ENCODE measurements around the gene RAE1.
"Not testable (repeated sequence)": the region's sequence is repeated elsewhere in the genome, so short reads cannot be mapped to it uniquely, and the experiment has no call there.

RAE1 gene

DNA sequence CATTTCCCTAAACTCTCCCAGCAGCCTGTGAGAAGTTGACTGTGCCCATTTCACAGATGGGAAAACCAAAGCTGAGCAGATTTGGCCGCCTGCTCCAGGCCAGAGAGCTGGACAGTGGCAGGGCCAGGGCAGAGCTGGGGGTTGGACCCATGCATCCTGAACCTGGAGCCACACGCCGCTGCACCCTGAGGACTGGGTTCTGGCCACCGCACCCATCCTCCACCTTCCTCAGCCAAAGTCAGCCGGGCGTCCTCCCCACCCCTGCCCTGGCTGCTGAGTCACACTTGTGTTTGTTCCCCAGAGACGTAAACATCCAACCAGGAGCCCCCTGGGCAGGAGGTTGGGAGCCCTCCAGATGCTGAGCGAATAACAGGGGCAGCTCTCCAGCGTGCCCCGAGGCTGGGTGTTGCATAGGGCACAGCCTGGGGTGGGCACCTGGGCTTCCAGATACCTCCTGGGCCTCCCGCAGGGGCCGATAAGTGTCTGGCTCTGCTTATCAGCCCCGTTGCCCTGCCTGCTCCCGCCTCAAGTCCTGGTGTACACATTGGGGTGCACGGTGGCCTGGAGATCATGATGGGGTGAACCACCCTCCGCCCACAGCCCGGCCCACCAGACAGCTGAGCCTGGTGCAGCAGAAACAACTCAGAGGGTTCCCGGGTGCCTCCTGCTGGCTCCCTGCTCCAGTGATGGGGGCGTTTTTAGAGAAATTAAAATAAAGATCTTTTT lies 64.0 kb downstream of the RAE1 start:
- Histone ChIP-seq H3K27me3 (ENCODE audit: control insufficient read depth in 2 of 2, insufficient read depth in 2 of 2, low read length in 2 of 2) (no peaks in the 10 kb centered on the region), H3K4me1 (ENCODE audit: control insufficient read depth in 2 of 2, insufficient read depth in 2 of 2, low read length in 2 of 2) (no peaks in the 10 kb centered on the region), H3K9me3 (ENCODE audit: control insufficient read depth in 2 of 2, low read length in 2 of 2) (no peaks in the 10 kb centered on the region), H3K9ac (ENCODE audit: low read depth in 1 of 2, low read length in 2 of 2) (no peak overlapping the region), H3K4me3 (ENCODE audit: low read length in 2 of 2) (no peak overlapping the region), H3K27ac (ENCODE audit: low read depth in 2 of 2, low read length in 2 of 2) (no peak overlapping the region), H3K36me3 (ENCODE audit: control insufficient read depth in 2 of 2, insufficient read depth in 2 of 2, low read length in 2 of 2) (peaks cover 0 to 5% of the 10 kb centered on the region in 2 donors)

DNA sequence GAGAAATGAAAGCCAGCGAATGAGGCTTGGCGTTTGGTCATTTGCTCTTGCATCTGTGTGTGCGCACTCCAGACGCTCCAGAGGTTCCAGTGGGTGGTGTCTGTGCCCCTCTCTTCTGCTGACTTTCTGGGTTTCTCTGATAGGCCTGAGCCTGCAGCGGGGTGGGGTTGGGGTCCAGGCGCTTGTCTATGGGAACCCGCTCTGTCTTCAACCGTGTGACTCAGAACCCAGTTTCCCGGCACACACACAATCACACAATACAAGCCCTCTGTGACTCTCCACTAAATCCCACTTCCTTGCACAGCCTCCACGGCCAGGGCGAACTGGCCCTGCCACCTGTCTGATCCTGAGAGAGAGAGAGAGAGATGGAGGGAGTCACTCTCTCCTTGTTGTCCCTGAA lies 64.7 kb downstream of the RAE1 start:
- Histone ChIP-seq H3K27ac (ENCODE audit: low read depth in 2 of 2, low read length in 2 of 2) (no peak overlapping the region), H3K4me1 (ENCODE audit: control insufficient read depth in 2 of 2, insufficient read depth in 2 of 2, low read length in 2 of 2) (no peaks in the 10 kb centered on the region), H3K9me3 (ENCODE audit: control insufficient read depth in 2 of 2, low read length in 2 of 2) (no peaks in the 10 kb centered on the region), H3K4me3 (ENCODE audit: low read length in 2 of 2) (no peak overlapping the region), H3K9ac (ENCODE audit: low read depth in 1 of 2, low read length in 2 of 2) (no peak overlapping the region), H3K27me3 (ENCODE audit: control insufficient read depth in 2 of 2, insufficient read depth in 2 of 2, low read length in 2 of 2) (no peaks in the 10 kb centered on the region), H3K36me3 (ENCODE audit: control insufficient read depth in 2 of 2, insufficient read depth in 2 of 2, low read length in 2 of 2) (no peaks in the 10 kb centered on the region)

DNA sequence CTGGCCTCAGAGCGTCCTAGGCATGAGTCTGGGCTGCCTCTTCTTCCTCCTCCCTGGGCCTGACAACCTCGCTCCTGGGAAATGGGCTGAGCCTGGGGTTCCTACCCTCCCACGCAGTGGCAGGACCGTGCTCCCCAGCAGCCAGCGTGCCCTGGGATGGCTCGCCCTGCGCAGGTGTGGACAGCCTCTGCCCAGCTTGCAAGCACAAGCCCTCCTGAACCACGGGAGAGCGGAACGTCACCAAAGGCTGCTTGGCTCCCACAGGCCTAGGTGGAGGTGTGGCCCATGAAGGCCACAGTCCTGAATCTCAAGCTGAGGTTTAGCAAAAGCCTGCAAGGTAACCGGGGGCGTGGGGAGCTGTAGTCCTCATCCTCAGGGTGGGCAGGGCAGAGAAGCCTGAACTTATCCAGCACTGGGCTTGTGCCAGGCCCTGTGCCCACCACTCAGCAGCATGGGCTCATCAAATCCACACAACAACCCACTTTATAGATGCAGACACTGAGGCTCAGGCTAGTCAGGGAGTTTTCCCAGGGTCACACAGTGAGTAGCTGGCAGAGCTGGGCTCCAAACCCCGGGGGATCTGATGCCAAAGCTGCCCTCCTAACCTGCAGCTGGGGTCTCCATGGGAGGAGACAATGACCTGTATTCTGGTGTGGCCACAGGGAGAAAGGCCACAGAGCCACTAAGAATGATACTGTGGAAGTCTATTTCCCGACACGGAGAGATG lies 65.4 kb downstream of the RAE1 start:
- H3K4me3 ChIP-seq (ENCODE audit: low read length in 2 of 2): no peak overlapping the region
- H3K27me3 ChIP-seq (ENCODE audit: control insufficient read depth in 2 of 2, insufficient read depth in 2 of 2, low read length in 2 of 2): no peaks in the 10 kb centered on the region
- H3K36me3 ChIP-seq (ENCODE audit: control insufficient read depth in 2 of 2, insufficient read depth in 2 of 2, low read length in 2 of 2): no peaks in the 10 kb centered on the region
- H3K27ac ChIP-seq (ENCODE audit: low read depth in 2 of 2, low read length in 2 of 2): no peak overlapping the region
- H3K9me3 ChIP-seq (ENCODE audit: control insufficient read depth in 2 of 2, low read length in 2 of 2): no peaks in the 10 kb centered on the region
- H3K4me1 ChIP-seq (ENCODE audit: control insufficient read depth in 2 of 2, insufficient read depth in 2 of 2, low read length in 2 of 2): no peaks in the 10 kb centered on the region
- no peak overlapping the region for H3K9ac ChIP-seq (ENCODE audit: low read depth in 1 of 2, low read length in 2 of 2)

DNA sequence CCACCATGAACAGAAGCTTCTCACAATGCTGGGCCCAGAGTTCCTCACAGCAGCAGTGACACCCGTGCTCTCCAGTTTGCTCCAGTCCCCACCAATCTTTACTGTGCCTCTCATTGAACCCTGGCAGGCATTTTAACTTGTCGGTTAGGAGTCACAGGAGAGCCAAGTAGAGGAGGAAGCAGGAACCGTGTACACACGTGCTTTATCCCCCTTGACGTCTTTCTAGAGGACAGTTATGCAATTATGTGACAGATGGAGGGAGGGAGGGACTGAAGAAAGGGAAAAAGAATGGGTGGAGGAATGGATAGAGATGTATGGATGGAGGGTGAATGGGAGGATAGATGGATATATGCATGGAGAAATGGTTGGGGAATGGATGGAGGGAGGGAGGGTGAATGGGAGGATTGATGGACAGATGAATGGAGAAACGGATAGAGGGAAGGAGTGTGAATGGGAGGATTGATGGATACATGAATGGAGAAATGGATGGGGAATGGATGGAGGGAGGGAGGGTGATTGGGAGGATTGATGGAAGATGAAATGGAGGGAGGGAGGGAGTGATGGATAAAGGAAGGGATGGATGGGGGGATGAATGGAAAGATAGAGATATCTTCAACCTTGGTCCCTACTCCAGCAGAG lies 66.1 kb downstream of the RAE1 start:
- Histone ChIP-seq H3K27ac (ENCODE audit: low read depth in 2 of 2, low read length in 2 of 2) (no peak overlapping the region), H3K27me3 (ENCODE audit: control insufficient read depth in 2 of 2, insufficient read depth in 2 of 2, low read length in 2 of 2) (no peaks in the 10 kb centered on the region), H3K9me3 (ENCODE audit: control insufficient read depth in 2 of 2, low read length in 2 of 2) (no peaks in the 10 kb centered on the region), H3K4me1 (ENCODE audit: control insufficient read depth in 2 of 2, insufficient read depth in 2 of 2, low read length in 2 of 2) (no peaks in the 10 kb centered on the region), H3K36me3 (ENCODE audit: control insufficient read depth in 2 of 2, insufficient read depth in 2 of 2, low read length in 2 of 2) (no peaks in the 10 kb centered on the region), H3K9ac (ENCODE audit: low read depth in 1 of 2, low read length in 2 of 2) (no peak overlapping the region), H3K4me3 (ENCODE audit: low read length in 2 of 2) (no peak overlapping the region)

DNA sequence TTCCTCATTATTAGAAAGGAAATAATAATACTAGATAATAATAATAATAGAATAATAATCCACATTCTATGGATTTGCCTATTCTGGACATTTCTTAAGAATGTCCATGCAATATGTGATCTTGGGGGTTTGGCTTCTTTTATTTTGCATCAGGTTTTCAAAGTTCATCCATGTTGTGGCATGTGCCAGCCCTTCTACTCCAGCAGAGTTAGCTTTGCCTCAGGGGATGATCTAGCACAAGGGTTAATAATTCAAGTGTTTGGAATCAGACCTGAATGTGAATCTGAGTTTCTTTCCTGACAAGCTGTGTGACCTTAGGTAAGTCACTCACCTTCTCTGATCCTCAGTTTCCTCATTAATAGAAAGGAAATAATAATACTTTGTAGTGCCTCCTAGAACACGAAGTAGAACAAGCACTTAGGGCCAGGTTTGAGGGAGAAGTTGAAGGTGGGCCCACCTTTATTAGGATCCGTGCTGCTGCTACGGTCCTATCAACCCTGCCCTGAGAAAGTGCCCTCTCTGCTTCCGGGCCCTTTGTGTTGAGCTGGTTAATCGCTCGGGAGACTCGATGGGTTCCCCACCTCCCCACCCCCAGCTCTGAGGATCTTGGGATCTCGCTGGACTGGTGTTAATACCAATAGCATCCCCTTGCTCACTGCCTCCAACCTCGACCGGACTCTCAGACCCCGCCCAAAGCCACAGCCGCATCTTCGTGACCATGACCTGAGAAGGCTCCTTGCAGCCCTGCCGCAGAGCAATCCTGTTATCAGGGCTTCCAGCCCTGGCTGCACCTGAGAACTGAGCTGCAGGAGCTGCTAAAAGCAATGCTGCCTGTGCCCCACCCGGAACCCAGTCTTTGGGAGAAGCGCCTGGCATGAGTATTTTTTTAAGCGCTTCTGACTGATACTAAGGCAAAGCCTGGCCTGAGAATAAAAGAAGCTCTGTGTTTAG lies 67.0 kb downstream of the RAE1 start:
- H3K9me3 ChIP-seq (ENCODE audit: control insufficient read depth in 2 of 2, low read length in 2 of 2): no peaks in the 10 kb centered on the region
- H3K4me3 ChIP-seq (ENCODE audit: low read length in 2 of 2): no peak overlapping the region
- no peaks in the 10 kb centered on the region for H3K27me3 ChIP-seq (ENCODE audit: control insufficient read depth in 2 of 2, insufficient read depth in 2 of 2, low read length in 2 of 2)
- no peaks in the 10 kb centered on the region for H3K4me1 ChIP-seq (ENCODE audit: control insufficient read depth in 2 of 2, insufficient read depth in 2 of 2, low read length in 2 of 2)
- H3K36me3 ChIP-seq (ENCODE audit: control insufficient read depth in 2 of 2, insufficient read depth in 2 of 2, low read length in 2 of 2): no peaks in the 10 kb centered on the region
- no peak overlapping the region for H3K27ac ChIP-seq (ENCODE audit: low read depth in 2 of 2, low read length in 2 of 2)
- H3K9ac ChIP-seq (ENCODE audit: low read depth in 1 of 2, low read length in 2 of 2): no peak overlapping the region

DNA sequence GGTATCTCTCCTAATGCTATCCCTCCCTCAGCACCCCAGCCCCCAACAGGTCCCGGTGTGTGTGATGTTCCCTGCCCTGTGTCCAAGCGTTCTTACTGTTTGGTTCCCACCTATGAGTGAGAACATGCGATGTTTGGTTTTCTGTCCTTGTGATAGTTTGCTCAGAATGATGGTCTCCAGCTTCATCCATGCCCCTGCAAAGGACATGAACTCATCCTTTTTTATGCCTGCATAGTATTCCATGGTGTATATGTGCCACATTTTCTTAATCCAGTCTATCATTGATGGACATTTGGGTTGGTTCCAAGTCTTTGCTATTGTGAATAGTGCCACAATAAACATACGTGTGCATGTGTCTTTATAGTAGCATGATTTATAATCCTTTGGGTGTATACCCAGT lies 68.4 kb downstream of the RAE1 start:
- H3K4me1 ChIP-seq (ENCODE audit: control insufficient read depth in 2 of 2, insufficient read depth in 2 of 2, low read length in 2 of 2); H3K4me3 ChIP-seq (ENCODE audit: low read length in 2 of 2): not testable (repeated sequence)

DNA sequence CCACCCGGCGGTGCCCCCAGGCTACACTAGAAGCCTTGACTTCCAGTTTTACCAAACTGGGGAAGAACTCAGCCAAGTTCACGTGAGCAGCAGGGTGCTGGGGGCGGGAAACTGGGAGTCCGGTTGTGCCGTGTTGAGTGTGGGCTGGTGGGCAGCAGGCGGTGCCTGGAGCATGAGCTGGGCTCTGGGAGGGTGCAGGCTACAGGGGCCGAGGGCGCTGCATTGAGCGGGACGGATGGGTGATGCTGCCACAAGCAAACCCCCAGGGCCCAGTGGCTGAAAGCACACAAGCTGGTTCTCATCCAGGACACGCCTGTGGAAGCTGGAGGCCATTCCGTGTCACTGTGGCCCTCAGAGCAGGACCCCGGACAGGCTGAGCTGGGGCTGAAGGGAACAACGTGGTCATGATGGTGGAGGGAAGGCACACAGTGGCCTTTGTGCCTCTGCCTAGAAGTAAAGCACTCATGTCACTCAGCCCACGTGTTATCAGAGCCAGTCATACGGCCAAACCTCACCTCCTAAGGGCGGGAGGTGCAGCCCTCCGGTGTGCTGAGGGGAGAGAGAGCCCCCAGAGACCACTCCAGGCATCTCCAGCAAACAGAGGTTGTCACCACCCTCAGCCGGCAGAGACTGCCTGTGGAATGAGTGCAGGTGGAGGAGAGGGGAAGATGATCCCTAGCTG lies 69.7 kb downstream of the RAE1 start:
- H3K4me3 ChIP-seq (ENCODE audit: low read length in 2 of 2): no peak overlapping the region
- no peaks in the 10 kb centered on the region for H3K9me3 ChIP-seq (ENCODE audit: control insufficient read depth in 2 of 2, low read length in 2 of 2)
- H3K27me3 ChIP-seq (ENCODE audit: control insufficient read depth in 2 of 2, insufficient read depth in 2 of 2, low read length in 2 of 2): no peaks in the 10 kb centered on the region
- H3K27ac ChIP-seq (ENCODE audit: low read depth in 2 of 2, low read length in 2 of 2): no peak overlapping the region
- H3K36me3 ChIP-seq (ENCODE audit: control insufficient read depth in 2 of 2, insufficient read depth in 2 of 2, low read length in 2 of 2): no peaks in the 10 kb centered on the region
- peaks cover 2 to 3% of the 10 kb centered on the region in 2 donors for H3K4me1 ChIP-seq (ENCODE audit: control insufficient read depth in 2 of 2, insufficient read depth in 2 of 2, low read length in 2 of 2)
- no peak overlapping the region for H3K9ac ChIP-seq (ENCODE audit: low read depth in 1 of 2, low read length in 2 of 2)

More for the DNA sequence above, 68.4 kb downstream of the RAE1 start:
- H3K9me3 ChIP-seq (ENCODE audit: control insufficient read depth in 2 of 2, low read length in 2 of 2); H3K36me3 ChIP-seq (ENCODE audit: control insufficient read depth in 2 of 2, insufficient read depth in 2 of 2, low read length in 2 of 2); H3K27me3 ChIP-seq (ENCODE audit: control insufficient read depth in 2 of 2, insufficient read depth in 2 of 2, low read length in 2 of 2); H3K27ac ChIP-seq (ENCODE audit: low read depth in 2 of 2, low read length in 2 of 2); H3K9ac ChIP-seq (ENCODE audit: low read depth in 1 of 2, low read length in 2 of 2): not testable (repeated sequence)

DNA sequence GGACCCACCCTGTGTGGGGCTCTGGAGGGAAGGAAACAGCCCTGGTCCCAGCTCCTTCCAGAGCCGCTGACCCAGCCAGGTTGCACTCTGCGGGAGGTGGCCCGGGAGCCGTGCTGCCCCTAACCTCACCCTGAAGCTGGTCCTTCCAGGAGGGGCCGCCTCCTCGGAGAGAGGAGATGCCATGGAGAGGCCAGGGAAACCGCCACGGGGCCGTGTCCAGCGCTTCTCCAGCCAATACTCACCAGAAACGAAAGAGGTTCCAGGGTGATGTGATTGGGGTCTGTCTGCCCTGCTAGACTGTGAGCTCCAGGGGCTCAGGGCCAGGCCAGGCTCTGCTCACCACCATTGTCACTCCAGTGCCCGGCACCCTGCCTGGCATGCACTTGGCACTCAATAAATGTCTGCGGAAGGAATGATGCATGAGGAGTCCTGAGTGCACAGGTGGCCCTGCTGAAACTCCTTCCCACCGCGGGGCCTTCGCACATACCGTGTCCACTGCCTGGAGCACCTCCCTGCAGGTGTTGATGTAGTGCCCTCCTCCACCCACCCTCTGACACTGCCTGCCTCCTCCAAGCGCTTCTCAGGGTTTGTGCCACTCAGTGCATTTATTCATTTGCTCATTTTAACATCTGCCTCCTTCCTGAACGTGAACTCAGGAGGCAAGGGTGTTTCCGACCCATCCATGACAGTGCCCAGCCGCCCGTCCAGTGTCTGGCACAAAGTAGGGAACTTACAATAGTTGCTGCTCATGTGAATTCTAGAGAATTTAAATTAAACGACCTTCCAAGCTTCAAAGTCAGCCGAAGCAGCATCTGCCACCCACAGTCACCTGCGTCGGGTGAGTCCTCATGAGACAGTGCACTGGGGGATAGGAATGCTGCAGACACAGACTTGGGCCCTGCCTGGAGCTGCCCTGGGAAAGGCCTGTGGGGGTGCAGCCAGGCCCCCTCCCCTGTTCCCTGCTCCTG lies 70.5 kb downstream of the RAE1 start:
- Histone ChIP-seq H3K9ac (ENCODE audit: low read depth in 1 of 2, low read length in 2 of 2) (no peak overlapping the region), H3K27ac (ENCODE audit: low read depth in 2 of 2, low read length in 2 of 2) (no peak overlapping the region), H3K36me3 (ENCODE audit: control insufficient read depth in 2 of 2, insufficient read depth in 2 of 2, low read length in 2 of 2) (no peaks in the 10 kb centered on the region), H3K4me1 (ENCODE audit: control insufficient read depth in 2 of 2, insufficient read depth in 2 of 2, low read length in 2 of 2) (peaks cover 2 to 3% of the 10 kb centered on the region in 2 donors), H3K4me3 (ENCODE audit: low read length in 2 of 2) (no peak overlapping the region), H3K27me3 (ENCODE audit: control insufficient read depth in 2 of 2, insufficient read depth in 2 of 2, low read length in 2 of 2) (no peaks in the 10 kb centered on the region), H3K9me3 (ENCODE audit: control insufficient read depth in 2 of 2, low read length in 2 of 2) (no peaks in the 10 kb centered on the region)

DNA sequence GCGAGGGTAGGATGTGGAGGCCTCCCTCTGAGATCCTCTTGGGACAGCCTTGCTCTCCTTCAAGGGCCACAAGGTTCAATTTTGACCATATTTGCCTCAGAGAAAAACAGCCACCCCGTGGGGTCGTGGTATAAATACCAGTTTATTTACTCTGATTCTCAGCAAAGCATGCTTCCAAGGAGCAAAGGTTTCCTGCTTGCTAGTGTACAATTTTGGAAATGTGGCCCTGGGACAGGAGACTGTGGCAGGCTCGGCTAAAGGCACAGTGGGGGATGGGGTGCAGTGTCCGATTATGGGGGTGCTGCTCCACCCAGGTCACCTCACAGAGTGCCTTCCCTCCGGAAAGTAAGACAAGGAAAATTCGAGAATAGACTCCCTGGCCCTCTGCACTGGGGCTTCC lies 71.2 kb downstream of the RAE1 start:
- no peak overlapping the region for H3K9ac ChIP-seq (ENCODE audit: low read depth in 1 of 2, low read length in 2 of 2)
- H3K36me3 ChIP-seq (ENCODE audit: control insufficient read depth in 2 of 2, insufficient read depth in 2 of 2, low read length in 2 of 2): no peaks in the 10 kb centered on the region
- no peaks in the 10 kb centered on the region for H3K27me3 ChIP-seq (ENCODE audit: control insufficient read depth in 2 of 2, insufficient read depth in 2 of 2, low read length in 2 of 2)
- no peak overlapping the region for H3K4me3 ChIP-seq (ENCODE audit: low read length in 2 of 2)
- peaks cover 2 to 3% of the 10 kb centered on the region in 2 donors for H3K4me1 ChIP-seq (ENCODE audit: control insufficient read depth in 2 of 2, insufficient read depth in 2 of 2, low read length in 2 of 2)
- no peak overlapping the region for H3K27ac ChIP-seq (ENCODE audit: low read depth in 2 of 2, low read length in 2 of 2)
- no peaks in the 10 kb centered on the region for H3K9me3 ChIP-seq (ENCODE audit: control insufficient read depth in 2 of 2, low read length in 2 of 2)
